DOHH2 (cell line): ENCODE results near the gene IQCC.
"Not testable (repeated sequence)": the region's sequence is repeated elsewhere in the genome, so short reads cannot be mapped to it uniquely, and the experiment has no call there.

Source experiments
- H3F3A ChIP-seq: fragments of 200-600 bp; sonication (generic), shearing (Covaris generic); 2 replicates; pipeline ENCODE4 v1.6.0; 2016; ENCODE audit warnings: antibody characterized with exemption, mild to moderate bottlenecking; ENCODE audit not compliant: control insufficient read depth, insufficient read depth
- H3K27ac ChIP-seq: fragments of 200-600 bp; sonication (generic); 2 replicates; pipeline ENCODE4 v1.5.1; 2014; ENCODE audit warnings: low read depth, mild to moderate bottlenecking, low read length, moderate library complexity
- H3K27me3 ChIP-seq: fragments of 200-600 bp; sonication (generic); 2 replicates; pipeline ENCODE4 v1.6.1; 2014; ENCODE audit warnings: mild to moderate bottlenecking, low read length, mixed read lengths; ENCODE audit not compliant: control insufficient read depth
- H3K36me3 ChIP-seq: fragments of 200-600 bp; sonication (generic); 2 replicates; pipeline ENCODE4 v1.6.1; 2014; ENCODE audit warnings: mild to moderate bottlenecking, low read length, moderate library complexity, mixed read lengths; ENCODE audit not compliant: control insufficient read depth
- H3K4me1 ChIP-seq: fragments of 200-600 bp; sonication (generic); 2 replicates; pipeline ENCODE4 v1.6.1; 2014; ENCODE audit warnings: mild to moderate bottlenecking, low read length, mixed read lengths; ENCODE audit not compliant: control insufficient read depth
- H3K4me2 ChIP-seq: fragments of 200-600 bp; sonication (generic); 2 replicates; pipeline ENCODE4 v1.6.0; 2014; ENCODE audit warnings: mild to moderate bottlenecking, low read length, moderate library complexity
- H3K4me3 ChIP-seq: fragments of 200-600 bp; sonication (generic); 2 replicates; pipeline ENCODE4 v1.5.1; 2014; ENCODE audit warnings: mild to moderate bottlenecking, low read length, mixed read lengths
- H3K79me2 ChIP-seq: fragments of 200-600 bp; sonication (generic); 2 replicates; pipeline ENCODE4 v1.6.1; 2014; ENCODE audit warnings: mild to moderate bottlenecking, low read length, mixed read lengths; ENCODE audit not compliant: control insufficient read depth
- H3K9me2 ChIP-seq: fragments of 200-600 bp; sonication (generic); replicated peaks from 2 replicates; pipeline ENCODE4 v1.6.1; 2014; ENCODE audit warnings: mild to moderate bottlenecking, low read length, mixed read lengths; ENCODE audit not compliant: control insufficient read depth
- H3K9me3 ChIP-seq: fragments of 200-600 bp; sonication (generic); 2 replicates; pipeline ENCODE4 v1.6.1; 2014; ENCODE audit warnings: antibody characterized with exemption, low read length, mixed read lengths; ENCODE audit not compliant: control insufficient read depth, insufficient read depth
- H4K20me1 ChIP-seq: fragments of 200-600 bp; sonication (generic); 2 replicates; pipeline ENCODE4 v1.6.0; 2014; ENCODE audit warnings: low read depth, mild to moderate bottlenecking, antibody characterized with exemption, low read length, moderate library complexity; ENCODE audit not compliant: control insufficient read depth, insufficient read depth
- CTCF ChIP-seq: fragments of 200-600 bp; sonication (generic); IDR thresholded peaks from one replicate; pipeline ENCODE4 v1.5.1; 2014; ENCODE audit warnings: antibody characterized with exemption, mild to moderate bottlenecking, low read depth, low read length; ENCODE audit not compliant: poor library complexity, severe bottlenecking
- EZH2phosphoT487 ChIP-seq: fragments of 200-600 bp; sonication (generic); IDR thresholded peaks from 2 replicates; pipeline ENCODE4 v1.6.1; 2017; ENCODE audit warnings: borderline replicate concordance, mild to moderate bottlenecking, antibody characterized with exemption, low read length, moderate library complexity, mixed read lengths

IQCC gene

GRCh38 chr1:32205401-32206370 lies at the start of gene IQCC:
Gene IQCC, plus strand, starts transcription at chr1:32205671. Its CDS starts 11 bp downstream, at chr1:32205682.
- Histone ChIP-seq H3K4me2 (peak within 1 kb of the TSS; percentile 94), H3K27me3 (no peaks in the 10 kb centered on the region), H3F3A (0 out of 2 replicates have a peak, but pooled peaks cover 4% of the 10 kb centered on the region), H3K27ac (no peak within 1 kb of the TSS), H3K36me3 (peaks cover 13% of the 10 kb centered on the region), H3K79me2 (peaks cover 10% of the 10 kb centered on the region), H4K20me1 (no peaks in the 10 kb centered on the region), H3K9me2 (no peaks in the 10 kb centered on the region), H3K9me3 (no peaks in the 10 kb centered on the region), H3K4me1 (peaks cover 36% of the 10 kb centered on the region), H3K4me3 (peak within 1 kb of the TSS; percentile 82)
- TF ChIP-seq CTCF: no peak
- no peak for TF ChIP-seq EZH2phosphoT487

- no peak for TF ChIP-seq CTCF
- no peak for TF ChIP-seq EZH2phosphoT487
- Histone ChIP-seq H3K27ac (no peak overlapping the region), H3K79me2 (peaks cover 3% of the 10 kb centered on the region), H3K27me3 (no peaks in the 10 kb centered on the region), H3K4me3 (no peak overlapping the region), H3K9me2 (no peaks in the 10 kb centered on the region), H3K4me2 (no peak overlapping the region), H3K36me3 (peaks cover 79% of the 10 kb centered on the region), H3K4me1 (no peaks in the 10 kb centered on the region), H3F3A (no peaks in the 10 kb centered on the region), H4K20me1 (no peaks in the 10 kb centered on the region), H3K9me3 (no peaks in the 10 kb centered on the region)
Measured at GRCh38 chr1:32159189-32159588, 46.3 kb upstream of the IQCC start.

- no peaks in the 10 kb centered on the region for H3K27me3 ChIP-seq
- no peaks in the 10 kb centered on the region for H3K9me3 ChIP-seq
- H3K79me2 ChIP-seq: no peaks in the 10 kb centered on the region
- no peak overlapping the region for H3K4me2 ChIP-seq
- no peaks in the 10 kb centered on the region for H3K4me1 ChIP-seq
- no peak overlapping the region for H3K27ac ChIP-seq
- no peak overlapping the region for H3K4me3 ChIP-seq
- no peaks in the 10 kb centered on the region for H3K9me2 ChIP-seq
- H4K20me1 ChIP-seq: no peaks in the 10 kb centered on the region
- H3K36me3 ChIP-seq: peaks cover 68% of the 10 kb centered on the region
- TF ChIP-seq CTCF (no peak), EZH2phosphoT487 (no peak)
- H3F3A ChIP-seq: no peaks in the 10 kb centered on the region
Measured at GRCh38 chr1:32163405-32163804, 42.1 kb upstream of the IQCC start.

- H3K36me3 ChIP-seq: peaks cover 62% of the 10 kb centered on the region
- H3K4me1 ChIP-seq, H3K9me2 ChIP-seq, H3K27me3 ChIP-seq, H3K27ac ChIP-seq, H3K79me2 ChIP-seq, H3F3A ChIP-seq, H3K4me2 ChIP-seq, H3K9me3 ChIP-seq, H4K20me1 ChIP-seq, H3K4me3 ChIP-seq: not testable (repeated sequence)
Measured at GRCh38 chr1:32165633-32166032, 39.8 kb upstream of the IQCC start.
